HL-60/S4 treated with phorbol 12-myristate 13-acetate at 8.2 ng/mL for 4 days and 3 days (cell line): ENCODE results near the gene USP25.

Experiments
- in situ Hi-C: fragments of 300-500 bp; cut with MboI; formaldehyde crosslinking; loops from 2 replicates; pipeline ENCODE4 v1.15.0; 2022; ENCODE audit warnings: low sequenced_read_pairs

USP25 gene

GRCh38 chr21:15929536-15929935 is 199.8 kb downstream of the USP25 start:
- in situ Hi-C loops: no loop called here
